Measurements from ENCODE around the gene NBAS.
"Not testable (repeated sequence)": the region's sequence is repeated elsewhere in the genome, so short reads cannot be mapped to it uniquely, and the experiment has no call there.

Gene NBAS

DNA sequence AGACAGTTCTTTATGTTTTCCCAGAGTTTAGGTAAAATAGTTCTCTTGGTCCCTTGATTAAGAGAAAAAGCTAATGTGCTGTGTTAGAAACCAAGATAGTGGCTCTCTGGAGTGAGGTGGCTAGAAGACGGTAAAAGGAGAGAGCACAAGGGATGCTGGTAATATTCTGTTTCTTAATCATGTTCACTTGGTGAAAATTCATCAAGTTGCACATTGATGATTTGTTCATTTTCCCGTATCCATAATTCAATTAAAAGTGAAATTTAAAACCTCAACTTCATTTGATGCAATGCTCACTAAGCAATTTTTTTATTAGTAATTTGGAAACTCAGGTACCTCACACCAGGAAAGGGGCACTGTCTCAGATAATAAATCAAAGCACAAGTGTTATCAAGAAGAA lies 113.8 kb downstream of the NBAS start:
- Histone ChIP-seq H3K27me3 (ENCODE audit: insufficient read depth, low read length) (no peaks in the 10 kb centered on the region), H3K4me1 (ENCODE audit: insufficient read depth, low read length, severe bottlenecking) (no peaks in the 10 kb centered on the region), H3K4me2 (ENCODE audit: low read length) (no peak overlapping the region), H3K9me3 (ENCODE audit: low read length) (no peaks in the 10 kb centered on the region), H3K79me2 (ENCODE audit: insufficient read depth, low read length) (no peaks in the 10 kb centered on the region), H3K4me3 (ENCODE audit: low read depth, low read length, poor library complexity, severe bottlenecking) (no peak overlapping the region), H3K9ac (ENCODE audit: low read length) (no peak overlapping the region), H2AFZ (ENCODE audit: low read length) (no peak overlapping the region), H3F3A (ENCODE audit: insufficient read depth, low read length) (no peaks in the 10 kb centered on the region), H3K27ac (ENCODE audit: low read depth, low read length, poor library complexity, severe bottlenecking) (no peak overlapping the region), H3K9me2 (ENCODE audit: low read depth, low read length) (no peaks in the 10 kb centered on the region), H3K36me3 (ENCODE audit: insufficient read depth, low read length) (no peaks in the 10 kb centered on the region), H4K20me1 (ENCODE audit: insufficient read depth, low read length) (no peaks in the 10 kb centered on the region)
- TF ChIP-seq EZH2 (IDR thresholded peaks at IDR 0.05; ENCODE audit: borderline replicate concordance, low read length): no peak
- TF ChIP-seq, protein P1, sequence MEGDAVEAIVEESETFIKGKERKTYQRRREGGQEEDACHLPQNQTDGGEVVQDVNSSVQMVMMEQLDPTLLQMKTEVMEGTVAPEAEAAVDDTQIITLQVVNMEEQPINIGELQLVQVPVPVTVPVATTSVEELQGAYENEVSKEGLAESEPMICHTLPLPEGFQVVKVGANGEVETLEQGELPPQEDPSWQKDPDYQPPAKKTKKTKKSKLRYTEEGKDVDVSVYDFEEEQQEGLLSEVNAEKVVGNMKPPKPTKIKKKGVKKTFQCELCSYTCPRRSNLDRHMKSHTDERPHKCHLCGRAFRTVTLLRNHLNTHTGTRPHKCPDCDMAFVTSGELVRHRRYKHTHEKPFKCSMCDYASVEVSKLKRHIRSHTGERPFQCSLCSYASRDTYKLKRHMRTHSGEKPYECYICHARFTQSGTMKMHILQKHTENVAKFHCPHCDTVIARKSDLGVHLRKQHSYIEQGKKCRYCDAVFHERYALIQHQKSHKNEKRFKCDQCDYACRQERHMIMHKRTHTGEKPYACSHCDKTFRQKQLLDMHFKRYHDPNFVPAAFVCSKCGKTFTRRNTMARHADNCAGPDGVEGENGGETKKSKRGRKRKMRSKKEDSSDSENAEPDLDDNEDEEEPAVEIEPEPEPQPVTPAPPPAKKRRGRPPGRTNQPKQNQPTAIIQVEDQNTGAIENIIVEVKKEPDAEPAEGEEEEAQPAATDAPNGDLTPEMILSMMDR (IDR thresholded peaks at IDR 0.05; ENCODE audit: low read length): no peak

GRCh38 chr2:15446961-15447360 lies 114.2 kb downstream of the NBAS start:
- H4K20me1 ChIP-seq (ENCODE audit: insufficient read depth, low read length): no peaks in the 10 kb centered on the region
- no peak overlapping the region for H2AFZ ChIP-seq (ENCODE audit: low read length)
- H3F3A ChIP-seq (ENCODE audit: insufficient read depth, low read length): no peaks in the 10 kb centered on the region
- no peaks in the 10 kb centered on the region for H3K79me2 ChIP-seq (ENCODE audit: insufficient read depth, low read length)
- H3K9me2 ChIP-seq (ENCODE audit: low read depth, low read length): no peaks in the 10 kb centered on the region
- no peaks in the 10 kb centered on the region for H3K36me3 ChIP-seq (ENCODE audit: insufficient read depth, low read length)
- no peak overlapping the region for H3K4me3 ChIP-seq (ENCODE audit: low read depth, low read length, poor library complexity, severe bottlenecking)
- TF ChIP-seq EZH2 (IDR thresholded peaks at IDR 0.05; ENCODE audit: borderline replicate concordance, low read length): no peak
- TF ChIP-seq, protein P1 (IDR thresholded peaks at IDR 0.05; ENCODE audit: low read length): no peak
- H3K27me3 ChIP-seq (ENCODE audit: insufficient read depth, low read length): no peaks in the 10 kb centered on the region
- H3K9me3 ChIP-seq (ENCODE audit: low read length): no peaks in the 10 kb centered on the region
- no peaks in the 10 kb centered on the region for H3K4me1 ChIP-seq (ENCODE audit: insufficient read depth, low read length, severe bottlenecking)
- H3K9ac ChIP-seq (ENCODE audit: low read length): no peak overlapping the region
- no peak overlapping the region for H3K27ac ChIP-seq (ENCODE audit: low read depth, low read length, poor library complexity, severe bottlenecking)
- no peak overlapping the region for H3K4me2 ChIP-seq (ENCODE audit: low read length)

DNA sequence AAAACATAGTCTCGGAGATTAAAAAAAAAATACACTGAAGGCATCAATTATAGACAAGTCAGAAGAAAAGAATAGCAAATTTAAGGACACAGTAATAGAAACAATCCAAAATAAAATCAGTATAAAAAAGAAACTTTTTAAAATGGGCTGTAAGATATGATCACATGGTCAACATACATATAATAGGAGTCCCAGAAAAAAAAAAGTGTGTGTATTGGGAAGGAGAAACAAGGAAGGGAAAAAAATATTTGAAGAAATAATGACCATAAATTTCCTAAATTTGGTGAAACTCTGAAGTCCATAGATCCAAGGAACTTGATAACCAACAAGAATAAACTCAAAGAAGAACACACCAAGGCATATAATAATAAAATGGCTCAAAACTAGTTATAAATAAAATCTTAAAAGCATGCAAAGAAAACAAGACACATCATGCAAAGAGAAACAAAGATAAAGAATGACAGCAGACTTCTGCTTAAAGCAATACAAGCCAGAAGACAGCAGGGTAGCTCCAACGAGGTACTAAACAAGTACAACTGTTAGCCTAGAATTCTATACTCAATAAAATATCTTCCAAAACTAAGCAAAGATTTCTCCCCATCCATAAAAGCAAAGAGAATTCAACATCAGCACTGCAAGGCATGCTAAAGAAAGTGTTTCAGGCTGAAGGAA lies 115.1 kb downstream of the NBAS start:
- H2AFZ ChIP-seq (ENCODE audit: low read length): no peak overlapping the region
- no peaks in the 10 kb centered on the region for H3K36me3 ChIP-seq (ENCODE audit: insufficient read depth, low read length)
- H3K4me1 ChIP-seq (ENCODE audit: insufficient read depth, low read length, severe bottlenecking): no peaks in the 10 kb centered on the region
- H3K27ac ChIP-seq (ENCODE audit: low read depth, low read length, poor library complexity, severe bottlenecking): no peak overlapping the region
- H3K4me3 ChIP-seq (ENCODE audit: low read depth, low read length, poor library complexity, severe bottlenecking): no peak overlapping the region
- H4K20me1 ChIP-seq (ENCODE audit: insufficient read depth, low read length): no peaks in the 10 kb centered on the region
- H3K9me3 ChIP-seq (ENCODE audit: low read length): no peaks in the 10 kb centered on the region
- H3K79me2 ChIP-seq (ENCODE audit: insufficient read depth, low read length): no peaks in the 10 kb centered on the region
- no peaks in the 10 kb centered on the region for H3K9me2 ChIP-seq (ENCODE audit: low read depth, low read length)
- H3K9ac ChIP-seq (ENCODE audit: low read length): no peak overlapping the region
- H3F3A ChIP-seq (ENCODE audit: insufficient read depth, low read length): no peaks in the 10 kb centered on the region
- TF ChIP-seq, protein P1 (IDR thresholded peaks at IDR 0.05; ENCODE audit: low read length): no peak
- no peak for TF ChIP-seq EZH2 (IDR thresholded peaks at IDR 0.05; ENCODE audit: borderline replicate concordance, low read length)
- H3K27me3 ChIP-seq (ENCODE audit: insufficient read depth, low read length): no peaks in the 10 kb centered on the region
- H3K4me2 ChIP-seq (ENCODE audit: low read length): no peak overlapping the region

DNA sequence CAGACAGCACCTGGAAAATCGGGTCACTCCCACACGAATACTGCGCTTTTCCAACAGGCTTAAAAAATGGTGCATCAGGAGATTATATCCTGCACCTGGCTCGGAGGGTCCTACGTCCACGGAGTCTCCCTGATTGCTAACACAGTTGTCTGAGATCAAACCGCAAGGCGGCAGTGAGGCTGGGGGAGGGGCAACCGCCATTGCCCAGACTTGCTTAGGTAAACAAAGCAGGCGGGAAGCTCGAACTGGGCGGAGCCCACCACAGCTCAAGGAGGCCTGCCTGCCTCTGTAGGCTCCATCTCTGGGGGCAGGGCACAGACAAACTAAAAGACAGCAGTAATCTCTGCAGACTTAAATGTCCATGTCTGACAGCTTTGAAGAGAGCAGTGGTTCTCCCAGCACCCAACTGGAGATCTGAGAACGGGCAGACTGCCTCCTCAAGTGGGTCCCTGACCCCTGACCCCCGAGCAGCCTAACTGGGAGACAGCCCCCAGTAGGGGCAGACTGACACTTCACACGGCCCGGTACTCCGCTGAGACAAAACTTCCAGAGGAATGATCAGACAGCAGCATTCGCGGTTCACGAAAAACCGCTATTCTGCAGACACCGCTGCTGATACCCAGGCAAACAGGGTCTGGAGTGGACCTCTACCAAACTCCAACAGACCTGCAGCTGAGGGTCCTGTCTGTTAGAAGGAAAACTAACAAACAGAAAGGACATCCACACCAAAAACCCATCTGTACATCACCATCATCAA lies 121.2 kb downstream of the NBAS start:
- H3K9me2 ChIP-seq (ENCODE audit: low read depth, low read length); H3K9ac ChIP-seq (ENCODE audit: low read length); H3K9me3 ChIP-seq (ENCODE audit: low read length); H3K79me2 ChIP-seq (ENCODE audit: insufficient read depth, low read length); H2AFZ ChIP-seq (ENCODE audit: low read length); H3K4me1 ChIP-seq (ENCODE audit: insufficient read depth, low read length, severe bottlenecking); H3K27me3 ChIP-seq (ENCODE audit: insufficient read depth, low read length); H3K36me3 ChIP-seq (ENCODE audit: insufficient read depth, low read length); H4K20me1 ChIP-seq (ENCODE audit: insufficient read depth, low read length); H3K4me2 ChIP-seq (ENCODE audit: low read length); H3K4me3 ChIP-seq (ENCODE audit: low read depth, low read length, poor library complexity, severe bottlenecking); H3K27ac ChIP-seq (ENCODE audit: low read depth, low read length, poor library complexity, severe bottlenecking); H3F3A ChIP-seq (ENCODE audit: insufficient read depth, low read length): not testable (repeated sequence)

- not testable (repeated sequence) for H3F3A ChIP-seq (ENCODE audit: insufficient read depth, low read length); H3K4me1 ChIP-seq (ENCODE audit: insufficient read depth, low read length, severe bottlenecking); H3K9me2 ChIP-seq (ENCODE audit: low read depth, low read length); H2AFZ ChIP-seq (ENCODE audit: low read length); H3K79me2 ChIP-seq (ENCODE audit: insufficient read depth, low read length); H3K4me3 ChIP-seq (ENCODE audit: low read depth, low read length, poor library complexity, severe bottlenecking); H3K27ac ChIP-seq (ENCODE audit: low read depth, low read length, poor library complexity, severe bottlenecking); H3K9ac ChIP-seq (ENCODE audit: low read length); H3K36me3 ChIP-seq (ENCODE audit: insufficient read depth, low read length); H4K20me1 ChIP-seq (ENCODE audit: insufficient read depth, low read length); H3K4me2 ChIP-seq (ENCODE audit: low read length); H3K27me3 ChIP-seq (ENCODE audit: insufficient read depth, low read length); H3K9me3 ChIP-seq (ENCODE audit: low read length)
These were observed 121.8 kb downstream of the NBAS start for GRCh38 chr2:15439366-15439765.

Measured in OCI-LY1 (cell line).